Sigmoid colon (tissue), 4 donors: ENCODE measurements around the gene MEI1.

Experiments
- CTCF ChIP-seq, 4 experiments: fragments of 450-650 bp in 3 of 4; fragments of 200-600 bp in 1 of 4; IDR thresholded peaks; one replicate each; pipeline ENCODE4 v1.5.1; 2016 to 2019; ENCODE audit warnings: antibody characterized with exemption in 4 of 4, mild to moderate bottlenecking in 3 of 4, moderate library complexity in 2 of 4
- EP300 ChIP-seq, 4 donors: sonication (generic); formaldehyde crosslinking; IDR thresholded peaks; one replicate each; pipeline ENCODE4 v1.6.1; 2017; ENCODE audit warnings: antibody characterized with exemption in 4 of 4
- POLR2A ChIP-seq, 2 donors: fragments of 450-650 bp; IDR thresholded peaks; one replicate each; pipeline ENCODE4 v1.6.1; 2016; ENCODE audit warnings: antibody characterized with exemption in 2 of 2, mild to moderate bottlenecking in 2 of 2, moderate library complexity in 2 of 2
- POLR2AphosphoS5 ChIP-seq, 4 donors: sonication (generic); formaldehyde crosslinking; IDR thresholded peaks; one replicate each; pipeline ENCODE4 v1.6.1; 2017; ENCODE audit warnings: antibody characterized with exemption in 4 of 4

- TF ChIP-seq CTCF (IDR thresholded peaks at IDR 0.05) (no peak), POLR2A (IDR thresholded peaks at IDR 0.05) (no peak), POLR2AphosphoS5 (IDR thresholded peaks at IDR 0.05) (no peak), EP300 (IDR thresholded peaks at IDR 0.05) (no peak)
Measured at GRCh38 chr22:41845380-41846267, 146.3 kb downstream of the MEI1 start.
